Measurements from ENCODE around the gene SYNE2.

- TF ChIP-seq MAX (IDR thresholded peaks at IDR 0.05; ENCODE audit: low read depth, low read length) (no peak), CTCF (IDR thresholded peaks at IDR 0.05; ENCODE audit: low read depth, low read length) (no peak), MYC (IDR thresholded peaks at IDR 0.05; ENCODE audit: low read depth, low read length) (no peak), POLR2A (IDR thresholded peaks at IDR 0.05; ENCODE audit: extremely low read depth, insufficient read length) (no peak)
Observed at GRCh38 chr14:64137657-64138290, 285.0 kb downstream of the SYNE2 start.

All from NB4 (cell line).